Stimulated activated CD8-positive, alpha-beta memory T cell treated with anti-CD3 and anti-CD28 coated beads, Interleukin-4, amount 100 ng/mL, for 4 hours (primary cell): ENCODE results near the gene COL5A1.
"Not testable (repeated sequence)": the region's sequence is repeated elsewhere in the genome, so short reads cannot be mapped to it uniquely, and the experiment has no call there.

ENCODE experiments used
- DNase-seq, 2 donors: peaks; one replicate each; pipeline ENCODE4 v3.0.0-alpha.2; 2020; ENCODE audit warnings: low read depth in 2 of 2, low spot score in 1 of 2

The COL5A1 gene

DNA sequence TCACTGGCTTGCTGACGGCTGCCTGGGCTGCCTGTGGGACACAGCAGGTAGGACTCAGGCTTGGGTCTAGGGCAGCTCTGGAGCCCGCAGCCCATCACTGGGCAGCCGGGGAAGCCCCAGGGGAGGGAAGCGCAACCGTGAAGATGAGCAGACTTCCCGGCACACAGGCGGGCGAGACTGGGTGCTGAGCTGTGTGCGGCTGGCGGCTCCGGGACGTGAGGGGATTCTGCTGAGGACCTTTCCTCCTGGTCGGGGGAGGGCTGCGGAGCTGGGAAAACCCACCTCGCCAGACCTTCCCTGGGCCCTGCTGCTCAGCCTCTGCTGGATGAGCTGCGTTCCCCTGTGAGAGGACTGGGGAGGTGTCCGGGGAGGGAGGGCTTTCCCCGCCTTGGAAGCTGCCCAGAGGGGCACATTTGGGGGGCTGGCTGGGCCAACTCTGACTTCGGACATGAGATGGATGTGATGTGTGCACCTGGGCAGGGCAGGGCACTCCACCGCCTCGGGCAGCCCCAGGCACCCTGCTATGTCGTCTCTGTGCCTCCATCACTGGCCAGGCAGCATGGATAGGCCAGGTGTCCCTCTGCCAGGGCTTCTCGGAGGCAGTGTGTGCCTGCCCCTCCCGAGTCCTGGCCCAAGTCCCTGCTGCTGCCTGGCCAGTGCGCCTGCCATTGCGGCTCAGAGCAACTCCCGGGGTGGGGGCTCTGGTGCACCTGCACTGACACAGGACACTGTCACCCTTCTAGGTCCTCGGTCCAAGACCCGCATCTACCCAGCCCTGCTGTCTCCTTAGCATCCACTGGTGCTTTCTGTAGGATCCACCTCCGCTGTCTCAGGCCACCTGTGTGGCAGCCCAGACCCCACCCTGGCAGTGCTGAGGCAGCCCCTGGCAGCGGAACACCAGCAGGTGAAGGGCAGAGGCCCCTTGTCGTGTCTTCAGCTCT, 66.4 kb downstream of the COL5A1 start:
- DNase-seq: no peak

DNA sequence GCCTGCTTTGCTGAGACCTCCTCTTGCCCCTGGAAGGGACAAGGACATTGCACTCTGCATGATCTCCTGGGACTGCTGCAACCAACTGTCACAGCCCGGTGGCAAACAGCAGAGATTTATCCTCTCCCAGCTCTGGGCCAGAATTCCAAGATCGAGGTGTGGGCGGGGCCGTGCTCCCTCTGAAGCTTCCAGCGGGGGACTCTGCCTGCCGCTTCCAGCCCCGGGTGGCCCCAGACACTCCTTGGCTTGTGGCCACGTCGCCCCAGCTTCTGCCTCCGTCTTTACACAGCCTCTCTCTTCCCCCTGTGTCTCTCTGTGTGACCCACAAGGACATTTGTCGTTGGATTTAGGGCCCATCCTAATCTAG, 67.1 kb downstream of the COL5A1 start:
- DNase-seq: no peak

DNA sequence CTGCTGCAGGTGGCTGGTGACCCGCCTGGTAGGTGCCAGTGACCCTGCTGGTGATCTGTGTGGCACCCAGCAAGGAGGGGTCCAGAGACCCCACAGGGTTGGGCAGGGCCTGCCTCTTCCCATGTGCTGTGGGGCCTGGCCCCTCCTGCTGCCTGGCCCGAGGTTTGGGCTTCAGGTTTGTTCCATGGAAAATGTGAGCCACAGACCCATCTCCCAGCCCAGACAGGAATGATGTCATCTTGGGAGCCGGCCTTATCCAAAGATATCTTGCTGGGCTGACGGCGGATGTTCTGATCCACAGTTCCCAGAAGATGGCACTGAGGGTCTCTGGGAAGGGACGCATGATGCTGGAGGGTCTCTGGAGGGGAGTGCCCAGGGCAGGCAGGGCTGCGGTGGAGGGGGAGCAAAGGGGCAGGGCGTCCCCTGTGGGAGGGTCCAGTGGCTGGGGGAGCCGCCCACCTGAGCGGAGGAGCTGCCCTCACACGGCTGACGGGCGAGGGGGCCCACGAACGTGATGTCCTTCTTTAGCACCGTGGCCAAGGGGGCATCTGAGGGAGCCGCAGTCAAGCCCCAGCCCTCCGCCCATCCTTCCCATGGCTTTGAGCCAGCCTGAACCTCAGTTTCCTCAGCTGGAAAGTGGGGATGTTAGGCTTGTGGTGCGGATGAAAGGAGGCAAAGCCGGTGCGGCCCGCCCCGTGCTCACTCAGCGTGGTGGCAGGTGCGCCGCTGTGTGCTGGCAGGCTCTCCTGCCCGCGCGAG, 68.1 kb downstream of the COL5A1 start:
- DNase-seq: no peak

DNA sequence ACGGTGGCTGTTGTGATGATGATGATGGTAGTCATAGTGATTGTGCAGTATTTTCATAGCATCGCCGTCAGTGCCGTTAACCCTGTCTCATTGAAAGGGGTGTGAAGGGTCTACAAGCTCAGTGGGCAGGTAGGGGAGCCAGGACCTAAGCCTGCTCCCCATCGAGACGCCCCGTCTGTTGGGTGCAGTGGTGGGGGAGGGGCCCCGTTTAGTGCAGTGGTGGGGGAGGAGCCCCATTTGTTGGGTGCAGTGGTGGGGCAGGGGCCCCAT, 68.6 kb downstream of the COL5A1 start:
- DNase-seq: no peak

DNA sequence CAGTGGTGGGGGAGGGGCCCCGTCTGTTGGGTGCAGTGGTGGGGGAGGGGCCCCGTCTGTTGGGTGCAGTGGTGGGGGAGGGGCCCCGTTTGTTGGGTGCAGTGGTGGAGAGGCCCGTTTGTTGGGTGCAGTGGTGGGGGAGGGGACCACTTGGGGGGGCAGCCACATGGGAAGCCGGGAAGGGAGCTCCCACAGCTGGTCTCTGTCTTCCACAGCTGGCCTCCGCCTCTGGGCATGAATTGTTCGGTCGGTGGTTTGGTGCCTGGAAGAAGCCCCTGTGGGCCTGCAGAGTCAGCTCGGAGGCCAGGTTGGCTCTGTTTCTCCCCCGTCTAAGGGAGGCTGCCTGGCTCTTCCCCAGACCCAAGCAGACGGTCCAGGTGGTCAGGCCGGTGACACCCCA, 69.3 kb downstream of the COL5A1 start:
- no peak for DNase-seq

DNA sequence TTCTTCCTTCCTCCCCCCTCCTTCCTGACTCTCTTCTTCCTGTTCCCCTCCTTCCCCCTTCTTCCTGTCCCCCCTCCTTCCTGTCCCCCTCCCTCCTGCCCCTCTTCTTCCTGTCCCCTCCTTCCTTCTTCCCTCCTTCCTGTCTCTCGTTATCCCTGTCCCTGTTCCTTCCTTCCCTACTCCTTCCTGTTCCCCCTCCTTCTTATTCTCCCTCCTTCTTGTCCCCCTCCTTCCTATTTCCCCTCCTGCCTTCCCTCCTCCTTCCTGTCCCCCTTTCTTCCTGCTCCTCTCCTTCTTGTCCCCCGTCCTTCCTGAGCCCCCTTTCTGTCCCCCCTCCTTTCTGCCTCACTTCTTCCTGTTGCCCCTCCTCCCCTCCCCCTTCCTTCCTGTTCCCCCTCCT, 70.6 kb downstream of the COL5A1 start:
- no peak for DNase-seq

DNA sequence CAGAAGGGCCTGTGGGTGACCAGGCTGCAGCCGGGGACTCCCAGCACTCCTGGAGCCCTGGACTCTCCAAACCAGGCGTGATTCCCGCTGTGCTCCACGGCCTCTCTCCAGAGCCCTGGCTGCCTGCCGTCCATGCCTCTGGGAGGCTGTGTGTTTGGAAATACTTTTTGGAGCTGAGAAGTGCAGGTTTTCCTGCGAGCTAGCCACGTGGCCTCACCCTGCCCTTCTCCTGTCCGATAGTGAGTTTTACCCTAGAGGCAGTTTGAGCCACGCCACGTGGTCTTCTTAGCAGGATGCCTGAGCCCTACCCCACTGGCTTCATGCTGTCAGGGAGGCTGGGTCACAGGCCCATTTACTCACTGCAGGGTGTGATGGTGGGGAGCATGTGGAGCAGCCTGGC, 71.3 kb downstream of the COL5A1 start:
- DNase-seq: no peak

DNA sequence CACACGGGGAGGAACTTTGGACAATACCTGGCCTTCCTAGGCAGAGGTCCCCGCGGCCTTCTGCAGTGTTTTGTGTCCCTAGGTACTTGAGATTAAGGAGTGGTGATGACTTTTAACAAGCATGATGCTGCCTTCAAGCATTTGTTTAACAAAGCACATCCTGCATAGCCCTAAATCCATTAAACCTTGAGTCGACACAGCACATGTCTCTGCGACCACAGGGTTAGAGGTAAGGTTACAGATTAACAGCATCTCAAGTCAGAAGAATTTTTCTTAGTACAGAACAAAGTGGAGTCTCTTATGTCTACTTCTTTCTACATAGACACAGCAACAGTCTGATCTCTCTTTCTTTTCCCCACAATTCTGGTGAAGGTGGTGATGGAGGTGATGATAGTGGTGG, 73.9 kb downstream of the COL5A1 start:
- DNase-seq: not testable (repeated sequence)

DNA sequence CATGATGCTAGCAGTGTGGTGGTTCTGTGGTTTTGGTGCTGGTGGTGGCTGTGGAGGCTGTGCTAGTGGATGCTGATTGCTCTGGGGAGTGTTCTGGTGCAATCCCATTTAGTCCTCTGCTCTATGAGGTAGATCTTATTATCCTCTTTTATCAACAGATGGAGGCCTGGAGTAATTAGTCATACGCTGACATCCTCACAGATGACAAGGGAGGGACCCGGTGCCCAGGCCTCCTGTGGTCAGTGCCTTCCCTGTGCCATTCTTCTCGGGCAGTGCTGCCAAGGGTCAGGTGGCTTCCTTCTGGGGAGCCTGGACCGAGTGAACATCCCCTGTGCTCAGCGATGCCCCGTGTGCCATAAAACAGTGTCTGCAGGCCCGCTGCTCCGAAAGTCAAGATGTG, 74.5 kb downstream of the COL5A1 start:
- DNase-seq: no peak

DNA sequence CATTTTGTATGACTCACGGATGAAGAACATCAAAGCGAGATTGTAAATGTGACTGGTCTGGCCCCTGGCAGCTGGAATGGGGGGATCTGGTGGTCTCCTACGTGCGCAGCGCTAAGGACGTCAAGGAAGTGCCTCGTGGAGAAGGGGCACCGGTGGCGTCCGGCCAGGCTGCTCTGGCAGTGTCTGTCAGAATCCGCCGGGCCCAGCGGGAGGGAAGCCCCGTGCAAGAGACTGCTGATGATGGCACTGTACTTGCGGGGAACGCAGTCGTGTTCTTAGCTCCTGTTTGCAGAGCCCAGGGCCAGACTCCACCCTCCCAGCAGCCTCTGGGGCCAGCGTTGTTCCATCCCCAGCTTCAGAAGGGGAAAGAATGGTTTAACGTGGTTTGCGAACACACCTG, 75.5 kb downstream of the COL5A1 start:
- no peak for DNase-seq

DNA sequence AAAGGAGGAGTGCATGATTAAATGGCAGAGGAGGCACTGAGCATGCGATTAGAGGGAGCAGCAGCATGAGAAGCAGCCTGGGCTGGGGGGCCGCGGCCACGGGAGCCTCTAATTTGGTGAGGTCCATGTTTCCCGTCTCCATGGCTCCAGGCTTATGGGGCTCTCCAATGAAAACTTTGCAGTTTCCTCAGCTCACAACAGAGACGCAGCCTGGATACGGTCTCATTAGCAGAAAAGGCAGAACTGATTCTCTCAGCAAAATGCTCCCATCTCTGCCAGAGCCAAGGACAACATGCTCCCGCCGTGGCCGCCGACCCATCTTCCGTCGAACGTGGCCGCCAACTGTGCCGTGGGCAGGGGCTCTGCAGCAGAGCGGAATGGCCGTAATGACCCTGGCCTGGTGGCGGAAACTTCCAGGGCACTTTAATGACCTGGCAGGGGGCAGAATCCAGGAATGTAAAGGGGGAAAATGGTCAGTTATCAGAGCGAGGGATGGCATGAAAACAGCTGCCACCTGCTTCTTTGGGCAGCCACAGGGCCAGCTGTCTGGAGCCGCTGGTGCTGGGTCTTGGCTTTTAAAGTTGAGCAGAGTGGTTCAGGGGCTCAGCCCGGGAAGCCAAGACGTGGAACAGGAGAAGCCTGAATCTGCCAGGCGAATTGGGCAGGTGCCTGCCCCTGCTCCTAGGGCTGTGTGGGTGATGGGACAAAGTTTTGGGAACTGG, 76.5 kb downstream of the COL5A1 start:
- no peak for DNase-seq

DNA sequence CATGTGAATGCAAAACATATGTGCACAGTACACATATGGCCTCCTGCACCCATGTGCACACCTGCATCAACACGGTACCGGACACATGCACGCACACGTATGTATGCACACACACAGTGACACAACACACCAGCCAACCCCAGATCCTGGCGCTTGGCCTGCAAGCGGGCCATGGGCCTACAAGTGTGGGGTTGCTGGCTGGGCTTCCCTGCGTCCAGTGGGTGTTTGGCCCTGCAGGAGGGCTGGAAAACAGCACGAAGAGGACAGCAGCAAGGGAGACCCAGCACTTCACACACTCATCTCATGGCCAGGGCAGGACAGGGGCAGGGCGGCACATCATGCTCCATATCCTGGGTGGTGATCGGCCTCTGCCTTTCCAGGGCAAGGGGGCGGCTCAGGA, 77.7 kb downstream of the COL5A1 start:
- DNase-seq: no peak

DNA sequence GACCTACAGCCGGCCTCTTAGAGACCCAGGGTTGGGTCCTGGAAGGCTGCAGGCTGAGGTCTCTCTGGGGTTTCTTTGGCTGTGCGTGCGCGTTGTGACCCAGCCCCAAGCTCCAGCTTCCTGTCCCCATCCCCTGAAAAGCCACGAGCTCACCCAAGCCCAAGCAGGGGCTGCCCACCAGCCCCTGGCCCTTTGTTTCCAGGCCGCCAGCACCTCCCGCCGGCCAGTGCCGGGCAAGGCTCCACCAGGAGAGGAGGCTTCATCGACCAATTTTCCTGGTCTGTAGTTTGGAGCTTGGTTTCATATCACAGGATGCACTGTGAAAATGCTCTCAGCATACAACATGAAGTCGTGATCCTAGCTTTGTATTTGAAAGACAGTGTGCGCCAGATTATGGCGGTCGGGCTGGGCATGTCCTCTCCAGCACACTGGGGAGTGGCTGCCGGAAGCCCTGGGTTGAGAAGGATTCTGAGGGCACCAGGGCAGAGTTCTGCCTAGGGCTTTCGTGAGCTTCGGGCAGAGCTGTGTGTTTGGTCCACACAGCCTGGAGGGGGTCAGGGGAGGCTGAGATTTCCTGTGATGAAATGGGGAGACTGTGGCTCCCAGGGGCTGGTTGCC, 78.6 kb downstream of the COL5A1 start:
- DNase-seq: no peak

DNA sequence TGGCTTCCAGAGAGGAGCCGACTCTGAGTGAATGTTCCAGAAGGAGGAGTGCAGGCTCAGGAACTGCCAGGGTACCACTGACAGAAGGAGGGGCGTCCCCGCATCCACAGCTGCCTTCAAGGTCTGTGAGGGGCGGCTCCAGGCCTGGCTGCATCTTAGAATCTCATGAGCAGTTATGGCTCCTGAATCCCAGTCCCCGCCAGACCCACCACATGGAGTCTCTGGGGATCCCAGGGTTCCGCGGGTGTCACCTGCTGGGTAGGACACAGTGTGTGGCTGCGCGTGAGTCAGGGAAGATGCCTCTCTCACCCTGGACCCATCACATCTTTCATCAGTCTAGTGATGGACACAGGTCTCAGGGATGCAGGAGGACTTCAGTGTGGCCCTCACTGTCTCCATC, 79.2 kb downstream of the COL5A1 start:
- DNase-seq: no peak

DNA sequence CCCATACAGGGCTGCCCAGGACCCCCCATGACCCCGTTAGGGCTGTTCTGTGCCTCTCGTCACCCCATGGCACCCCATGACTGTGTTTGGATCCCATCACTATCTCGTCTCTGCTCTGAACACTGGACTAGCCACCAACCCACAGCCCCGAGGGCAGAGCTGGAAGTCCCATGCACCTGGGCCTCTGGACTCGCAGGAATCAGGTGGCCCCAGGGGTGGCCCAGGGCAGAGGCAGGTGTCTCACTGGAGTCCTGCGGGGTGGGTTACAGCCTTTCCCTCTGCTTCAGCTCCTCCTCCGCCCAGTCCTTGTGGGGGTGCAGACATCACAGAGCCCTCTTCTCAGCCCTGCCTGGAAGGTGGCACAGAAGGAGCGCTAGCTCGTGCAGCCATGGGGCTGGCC, 79.7 kb downstream of the COL5A1 start:
- no peak for DNase-seq

DNA sequence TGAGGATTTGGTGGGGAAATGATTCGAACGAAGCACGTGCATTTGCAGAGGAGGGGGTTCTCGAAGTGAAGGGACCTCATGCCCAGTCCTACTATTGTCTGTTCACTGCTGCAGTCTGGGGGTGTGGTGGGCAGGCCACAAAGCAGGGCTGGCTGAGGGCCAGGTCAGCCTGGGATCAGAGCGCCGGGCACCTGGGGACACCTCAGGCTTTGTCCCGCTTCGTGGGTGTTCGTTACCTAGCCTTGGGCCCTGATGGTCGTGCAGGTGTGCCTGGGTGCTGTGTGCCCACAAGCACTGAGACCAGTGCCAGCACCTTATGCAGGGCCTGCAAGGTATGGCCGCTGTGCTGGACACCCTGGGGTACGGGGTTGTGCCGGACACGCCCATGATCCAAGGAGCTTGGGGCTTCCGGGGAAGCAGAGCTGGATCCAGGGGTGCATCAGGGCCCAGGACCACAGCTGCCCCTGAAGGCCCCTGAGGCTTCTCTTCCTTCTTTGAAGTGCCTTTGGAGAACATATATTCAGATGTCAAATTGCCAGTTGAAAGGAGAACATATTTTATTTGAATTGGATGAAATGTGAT, 80.6 kb downstream of the COL5A1 start:
- DNase-seq: no peak

DNA sequence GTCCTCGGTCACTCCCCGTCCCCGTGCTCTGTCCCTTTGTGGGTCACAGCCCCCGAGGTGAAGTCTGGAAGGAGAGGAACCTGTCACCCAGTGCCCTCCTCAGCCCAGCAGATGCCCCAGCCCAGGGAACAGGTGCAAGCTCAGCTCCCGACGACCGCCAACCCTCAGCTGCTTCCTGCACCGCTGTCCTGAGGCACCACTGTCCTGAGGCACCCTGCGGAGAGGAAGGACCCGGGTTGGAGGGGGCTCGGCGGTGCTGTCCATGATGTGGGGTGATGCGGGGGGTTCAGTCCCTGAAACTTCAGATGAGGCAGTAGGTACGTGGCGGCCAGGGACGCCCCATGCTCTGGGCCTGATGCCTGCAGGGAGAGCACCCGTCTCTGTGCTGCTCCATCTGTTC, 81.4 kb downstream of the COL5A1 start:
- no peak for DNase-seq

DNA sequence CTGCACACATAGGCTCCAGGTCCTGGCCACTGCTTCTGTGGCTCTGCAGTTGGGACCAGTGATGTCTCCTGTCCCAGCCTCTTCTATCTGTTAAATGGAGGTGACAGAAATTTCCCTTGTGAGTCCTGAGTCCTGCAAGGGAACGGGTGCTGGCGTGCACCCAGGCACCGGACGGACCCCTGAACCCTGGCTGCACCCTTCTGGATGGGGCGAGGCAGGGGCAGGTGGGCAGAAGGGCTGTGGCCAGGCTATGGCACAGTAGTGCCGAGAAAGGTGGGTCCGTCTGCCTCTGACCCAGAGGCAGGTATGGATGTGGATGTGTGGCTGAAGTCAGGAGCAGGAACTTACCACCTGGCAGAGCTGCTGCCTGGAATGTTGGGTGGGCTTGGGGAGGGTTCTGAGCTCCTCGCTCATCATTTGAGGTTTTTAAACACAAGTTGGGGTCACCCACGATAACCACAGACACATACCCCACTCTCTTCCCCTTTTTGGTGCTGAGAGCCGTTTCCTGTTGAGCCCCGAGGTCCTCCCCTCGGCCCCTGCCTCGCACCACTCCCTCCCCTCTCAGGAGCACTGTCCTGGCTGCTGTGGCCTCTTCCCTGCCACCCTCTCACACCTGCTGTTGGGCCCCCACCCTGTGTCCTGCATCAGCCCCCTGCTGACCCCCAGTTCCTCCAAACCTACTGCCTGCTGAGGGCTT, 82.0 kb downstream of the COL5A1 start:
- no peak for DNase-seq

DNA sequence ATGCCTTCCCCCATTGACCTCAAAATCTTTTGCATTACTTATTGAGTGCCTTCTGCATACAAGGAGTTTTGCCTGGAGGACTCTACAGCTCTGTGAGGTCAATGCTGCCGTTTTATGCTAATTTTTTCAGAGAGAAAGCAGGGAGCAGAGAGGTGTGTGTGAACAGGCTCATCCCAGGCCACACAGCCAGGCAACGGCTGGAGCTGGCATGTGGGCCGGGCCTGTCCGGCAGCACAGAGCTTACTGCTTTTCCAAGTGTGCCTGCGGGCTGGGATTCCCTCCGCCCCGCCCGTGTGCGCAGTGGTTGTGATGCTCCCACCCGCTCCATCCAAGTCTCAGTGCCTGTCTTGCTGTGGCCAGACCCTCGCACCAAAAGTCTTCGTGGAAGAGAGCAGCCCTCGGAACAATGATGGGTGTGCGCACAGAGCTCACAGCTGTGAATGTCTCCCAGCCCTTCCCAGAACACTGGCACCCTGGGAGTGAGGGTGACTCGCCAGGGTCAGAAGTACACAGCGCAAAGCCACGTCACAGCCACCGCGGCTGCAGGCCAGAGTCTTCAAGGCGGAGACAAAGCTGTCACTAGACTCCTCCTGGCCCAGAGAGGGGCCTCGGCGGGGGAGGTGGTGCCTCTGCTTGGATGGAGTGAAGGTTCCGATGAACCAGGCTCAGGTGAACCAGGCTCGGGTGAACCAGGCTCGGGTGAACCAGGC, 82.8 kb downstream of the COL5A1 start:
- DNase-seq: no peak
